ENCODE measurements around the gene RAMACL.
A peak's percentile ranks its signal among the peaks of the same experiment; 100 is the strongest.

RAMACL gene

DNA sequence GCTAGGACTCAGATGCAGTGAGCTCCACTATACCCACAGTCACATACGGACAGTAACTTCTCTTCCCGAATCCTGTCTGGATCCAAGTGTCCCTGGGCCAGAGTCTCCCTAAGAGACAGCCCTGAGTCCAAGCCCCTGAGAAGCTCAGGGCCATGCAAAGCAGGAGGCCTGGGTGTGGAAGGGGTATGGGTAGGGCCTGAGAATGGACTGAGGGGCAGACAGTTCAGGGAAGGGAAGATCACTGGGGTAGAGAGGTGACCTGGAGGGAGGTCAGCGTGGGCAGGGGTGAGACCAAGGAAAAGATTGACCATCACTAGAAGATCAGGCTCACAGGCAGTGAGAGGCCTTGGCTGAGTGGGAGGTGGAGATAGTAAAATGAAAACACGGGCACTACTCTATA lies 31.8 kb upstream of the RAMACL start:
- no peak for DNase-seq (ENCODE audit: low read depth)

DNA sequence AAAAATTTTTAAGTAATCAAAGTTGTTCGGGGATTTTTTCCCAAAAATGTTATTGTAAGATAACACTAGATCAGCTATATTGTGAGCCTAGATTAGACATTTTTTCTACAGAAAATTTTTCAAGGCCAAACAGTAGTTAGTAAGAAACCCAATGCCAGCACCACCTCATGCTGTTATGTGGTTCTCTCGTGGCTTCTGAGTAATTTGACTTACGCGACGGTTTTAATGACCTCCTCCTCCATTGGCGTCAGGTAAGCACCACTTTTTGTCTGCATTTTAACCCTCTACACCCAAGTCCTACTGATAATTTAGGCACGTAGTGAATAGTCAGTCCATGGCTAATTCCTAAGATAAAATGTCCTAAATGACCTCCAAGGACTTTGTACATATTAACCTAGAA lies 30.9 kb upstream of the RAMACL start:
- DNase-seq (ENCODE audit: low read depth): no peak

DNA sequence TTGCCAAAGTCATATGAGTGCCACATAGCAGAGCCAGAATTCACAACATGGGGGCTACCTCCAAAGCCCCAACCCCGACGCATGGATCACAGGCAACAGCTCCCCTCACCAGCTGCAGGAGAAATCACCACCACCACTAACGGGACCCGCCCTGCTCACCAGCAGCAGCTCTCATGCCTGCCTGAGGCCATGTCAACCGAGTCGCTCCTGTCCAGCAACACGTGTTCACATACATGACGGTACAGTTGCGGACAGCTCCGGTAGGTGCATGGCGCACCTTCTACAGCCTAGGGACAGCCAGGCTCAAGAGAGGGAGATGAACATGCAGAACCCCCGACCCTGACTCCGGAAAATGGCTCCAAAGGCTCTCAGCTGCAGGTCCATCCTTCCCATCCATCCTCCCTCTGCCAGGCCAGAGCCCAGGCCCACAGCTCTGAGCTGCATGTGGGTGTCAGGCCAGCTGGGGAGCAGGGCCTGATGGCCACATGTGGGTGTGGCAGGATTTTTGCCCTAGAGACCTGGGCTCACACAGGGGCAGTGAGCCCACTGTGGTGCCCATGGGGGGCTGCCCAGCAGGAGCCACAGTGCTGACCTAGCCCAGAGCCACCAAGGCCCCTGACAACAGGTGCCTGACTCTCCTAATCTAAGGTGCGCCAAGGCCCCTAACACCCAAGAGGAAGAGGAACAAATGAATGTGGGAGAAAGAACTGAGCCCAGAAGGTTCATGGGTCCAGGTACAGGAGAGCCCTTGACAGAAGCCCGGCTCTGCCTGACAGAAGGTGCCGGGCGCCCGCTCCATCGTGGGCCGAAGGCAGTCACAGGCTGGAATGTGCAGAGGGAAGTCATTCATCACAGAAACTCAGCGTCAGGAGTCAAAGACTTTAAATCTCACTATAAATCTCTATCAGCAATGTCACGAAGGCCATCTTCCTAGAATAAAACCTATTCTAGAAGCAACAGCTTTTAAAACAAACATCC lies 30.1 kb upstream of the RAMACL start:
- DNase-seq (ENCODE audit: low read depth): no peak

DNA sequence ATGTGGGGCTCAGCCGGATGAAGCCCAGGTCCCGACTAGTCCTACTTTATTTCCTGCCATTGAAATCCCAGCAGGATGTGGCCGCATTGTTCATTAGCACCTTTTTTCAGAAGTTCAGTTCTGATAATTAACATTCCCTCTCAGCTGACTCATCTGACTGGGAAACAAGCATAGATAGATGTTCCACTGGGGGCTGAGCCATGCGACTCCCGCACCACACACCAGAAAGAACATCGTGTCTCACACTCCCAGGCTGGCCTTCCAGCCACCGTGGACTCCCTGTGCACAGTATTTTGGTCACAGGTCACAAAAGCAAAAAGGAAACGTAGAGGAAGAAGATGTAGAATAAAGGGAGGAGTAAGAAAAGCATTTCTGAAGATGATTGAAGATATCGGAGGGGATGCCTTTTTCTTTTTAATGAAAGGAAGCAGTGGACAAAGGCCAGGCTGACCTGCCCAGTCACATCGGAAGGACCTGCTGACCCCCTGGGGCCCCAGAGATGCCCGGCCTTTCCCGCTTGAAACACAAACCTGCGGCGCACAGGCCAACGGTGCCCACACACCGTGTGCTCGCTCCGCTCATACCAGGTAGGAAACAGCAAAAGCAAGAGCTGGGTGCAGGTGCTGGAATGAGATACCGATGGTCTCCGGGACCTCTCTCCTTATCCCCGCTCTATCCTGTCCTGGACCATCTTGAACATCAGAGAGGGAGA lies 28.7 kb upstream of the RAMACL start:
- DNase-seq (ENCODE audit: low read depth): no peak

DNA sequence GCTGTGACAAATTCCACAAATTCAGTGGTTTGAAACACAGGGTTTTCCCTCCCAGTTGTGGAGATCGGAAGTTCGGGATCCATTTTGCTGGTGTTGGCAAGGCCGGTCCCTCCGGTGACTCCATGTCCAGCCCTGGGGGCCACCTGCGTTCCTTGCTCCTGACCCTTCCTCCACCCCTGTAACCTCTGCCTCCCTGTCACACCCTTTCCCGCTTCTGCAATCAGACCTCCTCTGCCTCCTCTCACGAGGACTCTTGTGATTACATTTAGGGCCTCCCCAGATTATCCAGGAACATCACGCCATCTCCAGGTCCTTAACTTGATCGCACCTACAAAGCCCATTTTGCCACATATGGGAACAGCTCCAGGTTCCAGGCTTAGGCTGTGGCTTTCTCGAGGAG lies 28.1 kb upstream of the RAMACL start:
- no peak for DNase-seq (ENCODE audit: low read depth)

- no peak for DNase-seq (ENCODE audit: low read depth)
Measured at GRCh38 chr6:166614171-166614583, 27.7 kb upstream of the RAMACL start.

- no peak for DNase-seq (ENCODE audit: low read depth)
Measured at GRCh38 chr6:166613027-166613426, 26.5 kb upstream of the RAMACL start.

DNA sequence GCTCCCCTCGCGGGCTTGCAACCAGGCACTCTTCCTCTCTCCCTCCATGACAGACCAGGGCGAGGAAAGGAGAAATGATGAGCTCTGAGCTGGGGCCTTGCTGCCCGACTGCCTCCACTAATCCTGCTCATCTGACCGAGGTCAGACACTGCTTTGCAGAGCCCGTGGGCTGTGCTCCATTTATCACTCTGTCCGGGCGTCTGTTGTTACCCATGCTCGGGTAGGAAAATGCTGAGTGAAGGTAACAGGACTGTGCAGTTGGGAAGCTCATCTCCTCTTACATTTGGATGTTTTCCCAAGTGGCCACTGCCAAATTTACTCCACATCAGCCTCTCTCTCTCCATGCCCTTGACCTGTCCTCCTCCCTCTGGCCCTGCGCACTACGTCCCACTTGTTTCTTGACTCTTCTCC lies 26.0 kb upstream of the RAMACL start:
- DNase-seq (ENCODE audit: low read depth): no peak

GRCh38 chr6:166611631-166612030 lies 25.2 kb upstream of the RAMACL start:
- no peak for DNase-seq (ENCODE audit: low read depth)

- DNase-seq (ENCODE audit: low read depth): no peak
Measured at GRCh38 chr6:166610069-166610468, 23.6 kb upstream of the RAMACL start.

- no peak for DNase-seq (ENCODE audit: low read depth)
Measured at GRCh38 chr6:166608774-166609173, 22.3 kb upstream of the RAMACL start.

DNA sequence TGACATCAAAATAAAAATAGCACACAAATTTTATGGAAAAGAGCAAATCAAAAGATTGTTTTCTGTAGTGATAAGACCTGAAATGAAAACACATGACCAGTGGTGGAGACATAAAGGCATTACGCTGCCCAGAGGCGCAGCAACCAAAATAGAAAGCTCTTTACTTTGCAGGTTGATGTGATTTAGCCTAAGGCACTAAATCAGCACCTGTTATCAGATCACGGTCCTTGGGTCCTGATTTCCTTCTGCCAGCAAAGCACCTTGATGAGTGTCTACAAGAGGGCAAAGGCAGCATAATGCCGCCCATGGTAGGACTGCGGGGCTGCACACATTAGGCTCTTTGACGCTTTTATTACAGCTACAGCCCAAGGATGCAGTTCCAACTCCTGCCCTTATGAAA lies 19.3 kb upstream of the RAMACL start:
- no peak for DNase-seq (ENCODE audit: low read depth)

GRCh38 chr6:166604911-166605310 lies 18.4 kb upstream of the RAMACL start:
- DNase-seq (ENCODE audit: low read depth): no peak

- DNase-seq (ENCODE audit: low read depth): no peak
Measured at GRCh38 chr6:166604328-166604727, 17.9 kb upstream of the RAMACL start.

DNA sequence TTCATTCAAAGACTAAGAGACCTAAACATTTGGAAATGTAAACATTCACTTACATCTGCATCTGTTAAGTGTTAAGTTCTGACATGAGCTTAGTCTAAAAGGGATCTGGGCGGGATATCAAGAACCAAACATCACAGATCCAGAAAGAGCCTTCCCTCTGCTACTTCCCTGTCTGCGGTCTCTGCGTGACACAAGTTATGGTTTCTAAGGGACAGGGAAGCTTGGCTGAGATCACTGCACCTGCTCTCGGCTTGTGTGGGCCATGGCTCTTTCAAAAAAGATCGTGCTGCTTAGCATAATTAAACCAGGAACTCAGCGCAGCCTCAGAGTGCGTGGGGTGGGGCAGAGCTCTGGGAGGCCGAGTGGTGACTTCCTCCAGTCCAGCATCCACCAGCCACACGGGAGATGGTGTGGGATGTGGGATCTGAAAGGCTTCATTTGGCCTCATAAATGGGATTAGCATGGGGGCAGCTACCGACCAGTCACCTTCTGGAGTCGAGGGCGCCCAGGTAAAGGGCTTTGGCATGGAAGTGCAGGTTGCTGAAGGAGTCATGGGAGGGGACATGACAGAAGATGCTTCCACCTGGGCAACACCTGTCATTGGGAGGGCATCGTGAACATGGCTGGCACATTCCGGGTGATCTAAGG lies 16.7 kb upstream of the RAMACL start:
- no peak for DNase-seq (ENCODE audit: low read depth)

DNA sequence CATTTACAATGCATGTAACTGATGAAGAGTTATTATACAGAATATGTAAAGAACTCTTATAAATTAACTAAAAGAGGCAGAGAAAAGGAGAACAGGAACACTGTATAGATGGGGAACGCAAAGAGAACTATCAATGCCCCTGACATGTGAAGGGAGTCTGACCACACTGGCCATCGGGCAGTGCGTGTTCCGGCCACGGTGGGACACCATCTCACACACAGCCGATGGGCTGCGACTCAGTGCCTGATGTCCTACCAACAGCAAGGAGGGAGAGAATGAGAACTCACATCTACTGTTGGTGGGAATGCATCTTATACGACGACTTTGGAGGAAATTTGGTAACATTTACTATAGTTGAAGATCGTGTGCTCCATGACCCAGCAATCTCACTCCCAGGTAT lies 15.5 kb upstream of the RAMACL start:
- DNase-seq (ENCODE audit: low read depth): no peak

DNA sequence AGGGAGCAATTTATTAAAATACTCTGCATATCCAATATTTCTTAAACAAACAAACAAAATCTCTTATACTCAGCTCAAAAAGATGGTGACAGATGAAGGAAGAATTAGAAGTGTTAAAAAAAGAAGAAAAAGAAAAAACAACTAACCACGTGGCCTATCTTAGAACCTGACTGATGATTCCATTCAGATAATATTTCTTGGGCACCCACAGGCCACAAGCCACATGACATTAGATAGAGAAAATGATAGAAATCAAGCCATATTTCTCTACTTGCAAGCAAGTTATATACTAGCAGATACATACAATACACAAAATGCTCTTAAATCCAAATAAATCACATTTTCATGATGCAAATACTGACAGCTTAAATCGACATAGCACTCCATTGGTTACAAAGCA lies 14.5 kb upstream of the RAMACL start:
- no peak for DNase-seq (ENCODE audit: low read depth)

DNA sequence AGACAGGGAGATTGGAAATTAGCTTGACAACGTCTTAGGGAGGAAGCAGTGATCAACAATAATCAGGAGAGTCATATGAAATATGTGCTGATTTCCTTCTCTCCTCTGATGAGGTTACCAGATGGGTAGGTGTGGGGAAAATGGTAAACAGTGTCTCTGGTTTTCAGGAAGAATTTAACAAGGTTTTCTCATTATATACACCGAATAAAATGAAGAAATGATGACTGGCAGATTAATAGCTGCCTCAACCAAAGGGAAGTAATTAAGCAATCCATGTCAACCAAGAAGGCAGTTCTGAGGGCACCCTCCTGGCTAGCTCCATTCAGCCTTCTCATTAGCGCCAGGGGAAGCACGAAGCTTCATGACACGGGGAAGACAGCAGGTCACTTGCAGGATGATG lies 12.7 kb upstream of the RAMACL start:
- DNase-seq (ENCODE audit: low read depth): no peak

GRCh38 chr6:166598441-166599138 lies 12.1 kb upstream of the RAMACL start:
- DNase-seq (ENCODE audit: low read depth): peak; percentile 90

GRCh38 chr6:166597711-166598440 lies 11.4 kb upstream of the RAMACL start:
- no peak for DNase-seq (ENCODE audit: low read depth)

DNA sequence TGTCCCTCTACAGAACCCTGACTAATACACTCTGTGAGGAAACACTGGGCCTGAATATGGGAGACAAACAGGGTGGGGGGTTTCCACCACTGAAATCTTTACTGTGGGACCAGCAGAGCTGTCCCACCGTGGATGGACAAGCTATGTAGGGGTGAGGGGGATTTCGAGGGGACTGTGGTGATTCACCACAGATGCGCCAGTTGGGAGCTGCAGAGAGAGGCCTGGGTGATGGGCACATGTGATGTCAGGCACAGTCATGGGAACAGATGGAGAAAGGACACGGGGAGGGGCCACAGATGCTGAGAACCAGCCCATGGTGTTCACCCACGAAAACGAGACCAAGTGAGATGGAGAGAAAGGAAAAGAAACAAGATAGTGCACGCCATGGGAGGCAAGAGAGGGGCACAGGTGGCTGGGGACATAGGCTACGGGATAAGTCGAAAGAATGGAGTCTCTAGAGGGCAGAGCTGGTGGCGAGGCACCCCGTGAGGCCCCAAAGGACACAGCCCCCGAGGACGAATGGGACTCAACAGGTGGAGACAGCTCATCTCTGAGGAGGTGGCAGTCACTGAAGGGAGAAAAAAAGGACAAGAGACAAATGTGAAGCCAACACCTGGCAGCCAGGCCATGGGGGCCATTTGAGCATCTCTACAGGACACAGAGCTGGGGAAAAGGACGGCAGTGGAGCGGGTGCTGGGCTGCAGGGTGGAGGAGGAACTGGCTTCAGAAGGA lies 10.5 kb upstream of the RAMACL start:
- DNase-seq (ENCODE audit: low read depth): no peak
